NOMO-1 treated with dmso at 0.1 percent for 144 hours (cell line): ENCODE data around the gene FNDC3B.

Experiments
- DNase-seq: peaks from one replicate; lab custom pipeline; 2025; ENCODE audit not compliant: unreplicated experiment; lab: John Stamatoyannopoulos, UW

FNDC3B gene

DNA sequence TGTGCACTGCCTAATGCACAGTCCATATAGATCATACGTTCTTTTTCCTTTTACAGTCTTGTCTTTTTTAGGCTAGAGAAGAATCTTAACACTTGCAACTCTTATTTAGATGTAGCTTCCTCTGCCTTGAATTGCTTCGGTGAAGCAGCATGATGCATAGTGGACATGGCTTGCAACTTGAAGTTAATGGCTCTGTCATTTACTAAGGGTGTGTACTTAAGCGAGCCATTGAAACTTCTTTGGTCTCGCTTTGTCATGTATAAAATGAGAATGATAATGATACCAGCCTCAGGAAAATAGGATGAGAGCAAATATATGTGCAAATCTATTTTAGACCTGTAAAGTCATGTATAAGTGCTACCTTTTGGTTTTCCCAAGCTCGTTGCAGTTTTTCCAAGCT lies 261.5 kb downstream of the FNDC3B start:
- no peak for DNase-seq

DNA sequence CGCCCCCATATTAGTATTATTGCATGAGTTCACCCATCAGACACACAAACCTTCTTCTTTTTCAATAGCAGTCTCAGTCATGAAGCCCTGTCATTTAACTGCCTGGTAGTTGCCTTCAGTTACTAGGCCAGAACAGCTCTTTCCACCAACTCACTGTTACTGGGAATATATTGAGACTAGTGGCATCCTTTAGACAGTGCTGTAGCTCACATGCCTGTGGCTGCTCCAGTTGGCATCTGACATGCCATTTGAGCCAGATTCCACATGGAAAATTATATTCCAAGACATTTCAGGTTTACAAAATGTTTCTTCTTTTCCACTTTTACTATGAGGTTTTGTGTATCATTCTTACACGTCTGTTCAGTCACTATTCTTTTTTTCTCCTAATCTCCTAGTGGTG lies 262.8 kb downstream of the FNDC3B start:
- DNase-seq: no peak

DNA sequence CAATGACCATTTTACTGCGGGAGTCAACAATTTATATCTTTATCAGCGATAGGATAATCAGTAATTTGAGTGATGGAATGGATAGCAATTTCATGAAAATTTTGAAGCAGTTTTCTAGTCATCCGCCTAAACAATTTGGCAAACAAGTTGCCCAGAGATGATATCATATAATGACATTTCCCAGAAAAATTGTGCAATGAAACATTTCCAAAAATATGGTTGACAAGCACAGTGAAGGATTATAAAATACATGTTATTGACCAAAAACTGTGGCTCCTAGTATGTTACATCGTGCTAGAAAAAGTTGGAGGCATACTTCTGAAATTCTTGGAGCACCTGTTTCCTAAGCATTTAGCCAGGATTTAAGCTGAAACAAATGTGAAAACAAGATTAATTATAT lies 263.8 kb downstream of the FNDC3B start:
- no peak for DNase-seq

DNA sequence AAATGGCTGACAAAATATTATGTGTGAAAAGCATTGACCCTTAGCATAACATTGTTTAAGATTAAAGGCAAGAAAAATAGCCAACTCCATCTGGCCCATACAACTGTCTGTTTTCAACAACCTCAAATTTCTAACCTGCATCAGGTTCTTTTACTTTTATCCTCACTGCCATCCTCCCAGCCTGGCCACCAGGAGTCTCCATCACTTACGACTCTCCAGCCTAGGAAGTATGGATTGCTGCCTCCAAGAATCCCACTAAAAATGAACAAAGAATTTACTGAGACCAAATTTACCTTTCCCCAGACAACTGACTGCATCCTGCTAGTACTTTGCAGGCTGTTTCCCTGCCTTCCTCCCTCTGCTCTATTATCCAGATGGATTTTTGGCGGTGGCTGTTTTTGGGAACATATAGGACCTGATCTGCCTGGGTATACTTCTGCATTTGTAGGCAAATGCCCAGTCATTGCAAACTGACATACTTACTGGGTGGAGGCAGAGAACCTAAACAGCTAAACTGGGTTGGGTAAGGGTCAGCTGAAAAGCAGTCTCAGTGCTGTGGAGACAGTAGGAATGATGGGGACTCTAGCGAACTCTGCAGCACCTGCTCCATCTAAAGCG lies 264.7 kb downstream of the FNDC3B start:
- no peak for DNase-seq

DNA sequence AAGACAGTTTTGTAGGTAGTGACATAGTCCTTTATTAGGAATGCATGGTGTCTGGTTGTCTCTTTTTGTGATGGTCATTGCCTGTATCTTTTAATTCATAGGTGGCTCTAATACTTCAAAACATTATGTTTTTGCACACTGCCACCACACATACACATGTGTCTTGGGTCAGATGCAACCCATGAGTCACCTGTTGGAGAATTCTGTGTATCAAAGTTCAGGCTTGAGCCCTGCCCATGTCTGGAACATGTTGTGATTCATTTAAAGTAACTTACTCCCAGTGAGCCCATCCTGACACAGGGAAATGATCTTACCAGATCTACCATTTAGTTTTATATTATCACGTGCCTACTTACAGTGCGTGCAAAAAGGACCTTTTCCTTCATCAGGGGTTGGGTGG lies 266.2 kb downstream of the FNDC3B start:
- DNase-seq: no peak

DNA sequence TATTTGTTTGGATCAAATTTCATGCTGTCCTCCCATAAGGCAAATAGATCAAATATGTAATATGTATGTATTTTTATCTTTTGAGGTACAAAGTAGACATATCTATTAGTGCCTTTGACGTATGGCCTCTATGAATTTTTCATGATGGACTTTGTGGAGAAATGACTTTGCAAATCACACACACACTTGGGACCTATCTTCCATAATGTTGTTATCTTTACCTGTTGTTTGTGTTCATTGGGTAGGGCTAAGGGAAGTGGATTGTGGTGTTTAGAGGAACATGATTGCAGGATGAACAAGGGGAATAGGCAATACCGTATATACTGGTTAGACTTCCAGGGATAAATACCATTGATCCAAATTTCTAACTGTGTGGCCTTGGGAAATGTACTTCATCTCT lies 266.6 kb downstream of the FNDC3B start:
- no peak for DNase-seq

DNA sequence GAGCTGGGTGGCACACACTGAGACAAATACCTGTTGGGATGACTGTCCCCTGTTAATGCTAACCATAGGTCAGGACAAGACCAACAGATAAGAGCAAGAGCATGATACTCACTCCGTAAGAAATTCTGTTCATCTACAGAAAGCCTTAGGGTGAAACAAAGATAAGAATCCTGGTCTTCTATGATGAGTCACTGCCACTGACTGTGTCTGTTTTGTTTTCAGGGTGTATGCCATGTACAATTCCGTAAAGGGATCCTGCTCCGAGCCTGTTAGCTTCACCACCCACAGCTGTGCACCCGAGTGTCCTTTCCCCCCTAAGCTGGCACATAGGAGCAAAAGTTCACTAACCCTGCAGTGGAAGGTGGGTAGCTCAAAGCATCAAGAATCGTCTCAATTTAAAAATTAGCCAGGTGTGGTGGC lies 267.8 kb downstream of the FNDC3B start:
- no peak for DNase-seq

DNA sequence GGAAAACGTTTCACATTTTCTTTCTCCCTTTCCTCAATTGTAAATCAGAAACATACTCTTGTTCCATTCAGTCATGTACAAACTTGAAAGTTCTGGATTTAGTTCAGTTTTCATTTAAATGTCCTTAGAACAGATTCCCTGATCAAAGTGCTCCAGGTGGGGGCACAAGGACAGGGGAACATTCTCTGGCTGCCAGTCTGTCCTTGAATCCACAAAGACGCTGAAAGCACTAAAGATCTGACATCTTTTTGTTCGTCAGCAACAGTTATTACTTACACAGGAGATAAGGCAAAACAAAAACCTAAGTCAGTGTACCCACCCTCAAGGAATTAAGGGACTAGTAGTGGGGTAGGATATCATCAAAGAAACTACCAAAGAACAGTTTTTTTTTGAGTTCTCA lies 269.7 kb downstream of the FNDC3B start:
- no peak for DNase-seq

DNA sequence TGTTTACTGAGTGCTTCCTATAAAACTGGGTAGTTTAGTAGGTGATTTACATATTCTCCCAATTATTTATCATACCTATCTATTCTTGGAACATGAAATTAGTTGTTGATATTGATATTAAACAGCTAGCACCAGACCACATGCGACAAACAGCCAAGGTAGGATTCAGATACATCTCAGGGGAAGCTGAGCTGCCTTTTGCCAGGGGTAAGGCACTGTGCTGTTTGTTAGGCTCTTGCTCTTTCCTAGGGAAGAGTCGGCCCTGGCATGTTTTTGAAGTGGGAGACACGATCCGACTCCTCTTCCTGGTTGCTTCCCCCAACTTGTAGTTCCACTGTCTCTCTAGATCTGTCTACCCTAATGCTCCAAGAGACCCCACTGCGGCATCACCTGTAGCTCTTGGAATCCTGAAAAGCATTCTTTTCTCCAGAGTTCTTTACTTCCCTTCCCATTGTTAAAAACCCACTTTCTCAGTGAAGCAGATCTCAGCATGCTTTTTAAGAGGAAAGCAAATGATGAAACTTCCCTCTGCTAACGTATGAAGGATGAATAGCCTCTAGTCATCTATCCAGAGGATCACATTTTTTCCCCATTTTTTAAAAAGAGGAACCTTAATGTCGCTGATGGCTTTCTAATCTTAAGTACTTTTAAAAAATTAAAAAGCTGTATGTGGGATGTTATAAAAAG lies 270.5 kb downstream of the FNDC3B start:
- no peak for DNase-seq

DNA sequence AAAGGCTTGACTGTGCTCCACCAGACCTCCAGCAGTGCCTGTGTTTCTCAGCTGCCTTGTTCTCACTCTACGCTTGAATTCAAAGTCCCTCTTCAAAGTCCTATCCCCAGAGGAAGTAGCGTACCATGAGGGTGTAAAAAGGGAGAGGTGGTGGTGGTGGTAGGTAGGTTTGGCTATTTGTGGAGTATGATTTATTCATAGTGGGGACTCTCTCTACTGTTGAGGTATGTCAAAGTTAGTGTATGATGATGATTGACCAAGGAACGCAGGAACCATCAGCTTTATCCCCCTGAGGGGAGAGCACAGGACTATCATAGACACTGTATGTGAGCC lies 271.0 kb downstream of the FNDC3B start:
- DNase-seq: no peak

DNA sequence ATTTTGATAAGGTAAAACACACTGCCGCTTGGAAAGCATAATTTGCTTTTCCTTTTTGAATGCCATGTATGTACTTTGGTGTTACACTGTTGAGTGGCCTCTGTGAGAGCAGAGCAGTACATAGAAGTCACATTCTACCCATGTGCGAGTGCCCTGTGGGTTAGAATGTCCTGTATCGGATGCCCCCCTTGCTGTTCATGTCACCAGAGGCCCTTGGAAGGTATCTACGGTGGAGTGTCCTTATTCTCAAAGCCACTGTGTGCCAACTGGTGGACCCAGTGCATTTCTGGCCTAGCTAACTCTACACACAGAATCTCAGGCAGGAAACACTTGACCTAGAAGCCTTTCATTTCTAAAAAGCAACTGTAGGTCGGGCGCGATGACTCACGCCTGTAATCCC lies 271.8 kb downstream of the FNDC3B start:
- no peak for DNase-seq

DNA sequence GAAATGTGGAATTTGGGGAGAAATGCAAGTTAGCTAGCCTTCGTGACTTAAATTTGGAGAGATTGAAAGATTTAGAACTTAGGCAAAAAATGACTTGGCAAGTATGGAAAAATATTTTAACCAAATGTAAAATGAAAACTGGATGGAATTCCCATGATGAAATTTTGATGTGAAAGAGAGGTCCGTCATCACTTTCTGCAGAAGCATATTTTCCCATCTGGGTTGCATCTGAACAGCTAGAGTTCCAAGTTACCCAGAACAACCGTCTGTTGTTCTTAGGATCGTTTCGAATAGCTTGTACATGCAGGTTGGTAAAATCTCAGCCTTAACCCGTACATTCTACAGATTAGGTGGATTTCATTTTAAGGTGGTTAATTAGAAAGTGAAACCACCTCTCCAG lies 272.6 kb downstream of the FNDC3B start:
- DNase-seq: no peak

DNA sequence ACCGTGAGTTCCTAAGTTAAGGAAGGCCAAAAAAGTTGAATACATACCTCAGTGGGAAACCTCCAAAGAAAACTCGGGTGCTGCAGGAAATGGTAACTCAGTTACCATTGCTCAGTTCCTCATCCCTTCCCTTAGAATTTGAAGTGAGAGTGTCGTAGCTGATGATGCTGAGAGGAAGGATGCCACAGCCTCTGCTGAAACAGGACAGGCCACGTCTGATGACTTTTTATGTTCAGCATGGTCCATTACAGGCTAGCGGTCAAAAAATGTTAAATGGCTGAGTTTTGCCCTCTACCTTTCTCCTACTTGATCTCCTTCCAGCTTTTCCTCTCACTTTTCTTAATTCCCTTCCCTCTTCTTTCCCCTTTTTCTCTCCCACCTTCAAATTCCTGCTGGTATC lies 273.3 kb downstream of the FNDC3B start:
- no peak for DNase-seq

DNA sequence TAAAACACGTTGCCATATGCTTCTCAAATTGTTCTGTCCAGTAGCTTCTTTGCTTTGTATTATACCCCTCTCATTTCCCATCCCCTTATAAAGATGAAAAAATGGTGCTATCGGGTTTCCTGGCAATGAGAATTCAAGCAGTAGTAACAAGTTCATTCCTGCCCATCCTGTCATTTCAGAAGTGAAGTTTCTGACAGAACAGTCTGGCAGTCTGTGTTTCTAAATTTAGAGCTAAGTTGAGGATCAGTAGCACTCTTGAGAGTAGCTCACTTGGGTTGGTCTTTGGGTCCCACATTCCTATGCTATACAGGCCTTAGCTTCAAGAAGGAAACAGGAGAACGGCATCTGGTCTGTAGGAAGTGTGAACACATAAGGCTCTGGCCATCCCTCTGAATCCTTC lies 274.3 kb downstream of the FNDC3B start:
- no peak for DNase-seq

DNA sequence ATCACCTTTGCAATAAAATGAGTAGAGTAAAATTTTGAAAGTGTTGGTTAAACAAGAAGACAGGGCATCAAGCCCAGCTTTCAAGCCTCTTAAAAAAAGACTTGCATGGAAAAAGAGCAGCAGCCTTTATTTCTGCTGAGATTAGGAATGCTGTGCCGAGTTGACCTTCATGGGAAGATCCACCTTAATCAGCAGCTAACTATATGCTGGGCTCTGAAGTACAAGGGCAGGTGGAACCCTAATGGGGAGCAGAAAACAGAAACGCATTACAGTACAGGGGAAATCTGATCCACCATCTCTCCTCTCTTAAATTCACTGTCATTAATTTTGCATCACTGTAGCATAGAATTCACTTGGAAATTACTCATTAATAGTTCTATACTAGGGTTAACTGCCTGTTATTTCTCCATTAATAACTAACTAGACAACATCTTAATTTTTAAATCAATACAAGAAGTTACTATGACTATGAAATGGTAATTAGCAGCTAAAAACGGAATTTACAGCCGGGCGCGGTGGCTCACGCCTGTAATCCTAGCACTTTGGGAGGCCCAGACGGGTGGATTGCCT lies 275.3 kb downstream of the FNDC3B start:
- no peak for DNase-seq

DNA sequence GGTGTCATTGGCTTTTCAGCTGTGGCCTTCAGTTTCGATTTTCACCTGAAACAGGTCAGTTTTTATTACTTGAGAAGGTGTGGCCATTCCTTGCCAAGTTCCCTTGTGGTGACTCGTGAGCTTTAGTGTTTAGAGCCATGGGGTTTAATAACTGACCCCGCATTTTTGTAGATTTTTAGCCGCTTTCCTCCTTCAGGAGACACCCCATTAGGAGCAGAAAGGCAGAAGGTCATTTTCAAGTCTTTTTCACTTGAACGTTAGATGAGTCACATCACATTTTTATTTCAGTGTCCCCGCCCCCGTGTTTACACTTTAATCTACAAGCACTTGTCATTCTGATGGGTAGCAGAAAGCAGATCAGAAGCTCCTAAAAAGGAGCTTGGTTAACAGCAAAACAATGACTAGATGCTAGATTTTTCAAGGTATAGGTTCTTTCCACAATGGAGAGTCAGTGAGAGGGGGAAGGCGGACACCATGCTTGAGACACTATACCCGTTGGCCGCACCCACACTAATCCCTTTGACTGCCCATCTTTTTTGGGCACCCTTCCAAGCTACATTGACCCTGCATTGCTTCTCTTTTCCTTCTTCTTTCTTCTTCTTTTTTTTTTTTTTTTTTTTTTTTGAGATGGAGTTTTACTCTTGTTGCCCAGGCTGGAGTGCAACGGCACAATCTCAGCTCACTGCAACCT lies 276.2 kb downstream of the FNDC3B start:
- DNase-seq: no peak

DNA sequence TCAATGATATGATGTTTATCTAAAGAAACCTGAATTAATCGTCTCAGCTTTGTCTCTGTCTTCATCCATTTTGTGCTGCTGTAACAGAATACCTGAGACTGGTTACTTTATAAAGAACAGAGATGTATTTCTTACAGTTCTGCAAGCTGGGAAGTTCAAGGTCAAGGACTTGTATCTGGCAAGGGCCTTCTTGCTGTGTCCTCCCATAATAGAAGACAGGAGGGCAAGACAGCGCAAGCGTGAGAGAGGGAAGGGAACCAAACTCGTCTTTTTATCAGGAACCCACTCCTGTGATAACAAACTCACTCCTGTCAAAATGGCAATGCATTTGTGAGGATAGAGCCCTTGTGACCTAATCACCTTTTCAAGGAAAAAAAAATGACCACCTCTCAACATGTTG lies 277.4 kb downstream of the FNDC3B start:
- DNase-seq: no peak

DNA sequence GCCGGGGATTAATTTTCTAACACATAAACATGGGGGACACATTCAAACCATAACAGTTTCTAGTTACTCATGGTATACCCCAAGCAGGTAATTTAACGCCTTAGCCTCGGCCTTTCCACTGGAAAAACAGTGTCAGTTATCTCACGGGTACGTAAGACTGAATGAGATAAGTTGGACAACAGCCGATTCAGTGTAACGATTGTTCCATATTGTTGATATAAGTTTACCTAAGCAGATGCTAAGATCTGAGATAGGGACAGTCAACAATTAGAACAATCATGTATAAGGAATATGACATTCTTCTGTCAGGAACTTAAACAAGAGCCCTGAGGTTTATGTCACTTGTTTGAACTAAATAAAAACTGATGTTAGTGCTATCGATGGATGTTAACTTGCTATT lies 278.1 kb downstream of the FNDC3B start:
- DNase-seq: no peak

DNA sequence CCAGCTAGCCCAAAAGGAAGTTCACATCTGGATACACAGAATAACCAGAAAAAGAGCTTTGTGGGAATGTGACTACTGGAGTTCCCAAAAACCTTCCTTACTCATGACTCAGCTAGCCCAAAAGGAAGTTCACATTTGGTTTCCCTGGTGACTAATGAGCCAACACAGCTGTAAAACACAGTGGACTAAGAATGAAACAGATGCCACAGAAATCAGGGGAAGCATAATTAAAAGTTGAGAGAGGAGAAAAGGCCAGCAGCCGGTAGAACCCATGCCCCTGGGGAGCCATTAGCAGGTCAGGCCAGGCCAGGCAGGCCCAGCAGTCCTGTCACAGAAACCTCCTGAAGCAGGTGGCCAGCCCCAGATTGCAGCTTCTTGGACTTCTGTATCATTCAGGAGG lies 278.6 kb downstream of the FNDC3B start:
- peak; percentile 8 for DNase-seq

DNA sequence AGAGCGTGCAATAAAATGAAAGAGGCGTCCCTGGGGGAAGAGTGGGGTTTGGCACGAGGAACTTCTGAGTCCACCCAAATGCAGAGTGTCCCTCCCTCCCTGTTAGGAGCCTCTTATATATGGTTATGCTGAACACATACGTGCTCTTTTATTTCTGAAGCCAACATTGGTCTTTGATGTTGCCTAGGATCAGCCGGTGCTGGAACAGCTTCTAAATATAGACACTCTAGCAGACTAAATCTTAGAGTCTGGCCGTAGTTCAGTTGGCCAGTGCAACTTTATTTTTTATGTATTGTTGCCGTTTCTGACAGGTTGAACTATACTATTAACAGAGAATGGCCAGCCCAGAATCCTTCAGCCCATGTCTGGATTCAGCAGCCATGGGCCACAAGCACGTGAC lies 280.2 kb downstream of the FNDC3B start:
- no peak for DNase-seq

DNA sequence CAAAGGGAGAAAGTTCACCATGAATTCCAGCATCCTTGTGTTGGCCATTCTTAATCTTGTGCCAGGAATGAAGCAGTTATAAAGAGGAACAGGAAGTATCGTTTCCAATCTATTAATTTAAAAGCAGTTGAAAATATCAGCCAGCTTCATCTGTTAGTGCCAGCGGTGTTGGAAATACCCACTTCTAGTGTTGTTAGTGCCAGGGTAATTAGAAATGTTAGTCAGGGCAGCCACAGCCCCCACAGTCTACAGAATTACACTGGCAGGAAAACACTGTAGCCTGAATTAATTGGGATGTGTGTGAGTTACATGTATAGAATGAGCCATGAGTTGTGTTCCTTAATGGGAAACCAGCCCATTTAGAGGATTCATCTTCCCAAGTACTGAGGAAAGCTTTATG lies 281.1 kb downstream of the FNDC3B start:
- DNase-seq: no peak

DNA sequence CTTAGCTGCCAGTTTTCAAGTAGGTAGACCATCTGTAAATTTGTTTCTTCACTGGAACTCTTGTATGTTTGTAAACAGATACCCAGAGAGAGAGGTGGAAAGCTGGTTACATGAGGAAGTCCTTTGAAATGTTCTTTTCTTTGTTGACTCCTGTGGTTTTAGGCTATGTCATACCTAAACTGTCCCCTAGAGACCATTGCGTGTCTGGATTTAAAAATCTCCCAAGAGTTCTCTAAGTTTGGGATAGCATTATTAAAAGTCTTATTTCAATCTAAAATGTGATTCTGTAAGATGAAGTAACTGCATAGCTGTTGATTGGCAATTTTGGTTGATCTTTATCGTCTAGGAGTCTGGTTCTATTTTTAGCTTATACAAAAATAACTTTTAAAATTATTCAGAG lies 281.7 kb downstream of the FNDC3B start:
- DNase-seq: no peak
